OCI-LY1 (cell line): ENCODE results near the gene PAX6.

ENCODE experiments used
- H2AFZ ChIP-seq: fragments of 200-600 bp; sonication (generic), shearing (Covaris generic); 2 replicates; pipeline ENCODE4 v1.6.0; 2014; ENCODE audit warnings: antibody characterized with exemption, mild to moderate bottlenecking, low read length
- H3F3A ChIP-seq: fragments of 200-600 bp; sonication (generic), shearing (Covaris generic); 2 replicates; pipeline ENCODE4 v1.6.0; 2014; ENCODE audit warnings: mild to moderate bottlenecking, antibody characterized with exemption, low read length, moderate library complexity; ENCODE audit not compliant: insufficient read depth
- H3K27ac ChIP-seq: fragments of 200-600 bp; sonication (generic); 2 replicates; pipeline ENCODE4 v1.5.1; 2014; ENCODE audit warnings: low read length, mixed run types, mild to moderate bottlenecking, low read depth; ENCODE audit not compliant: poor library complexity, severe bottlenecking
- H3K27me3 ChIP-seq: fragments of 200-600 bp; sonication (generic); 2 replicates; pipeline ENCODE4 v1.6.0; 2014; ENCODE audit warnings: antibody characterized with exemption, mild to moderate bottlenecking, low read length, moderate library complexity; ENCODE audit not compliant: insufficient read depth
- H3K36me3 ChIP-seq: fragments of 200-600 bp; sonication (generic); 2 replicates; pipeline ENCODE4 v1.6.1; 2014; ENCODE audit warnings: mild to moderate bottlenecking, antibody characterized with exemption, low read length, moderate library complexity, mixed read lengths; ENCODE audit not compliant: insufficient read depth
- H3K4me1 ChIP-seq: fragments of 200-600 bp; sonication (generic); 2 replicates; pipeline ENCODE4 v1.5.1; 2014; ENCODE audit warnings: mild to moderate bottlenecking, low read length, moderate library complexity; ENCODE audit not compliant: insufficient read depth, severe bottlenecking
- H3K4me2 ChIP-seq: fragments of 200-600 bp; sonication (generic), shearing (Covaris generic); 2 replicates; pipeline ENCODE4 v1.6.1; 2014; ENCODE audit warnings: low read length
- H3K4me3 ChIP-seq: fragments of 200-600 bp; sonication (generic); 2 replicates; pipeline ENCODE4 v1.5.1; 2014; ENCODE audit warnings: low read length, low read depth, mild to moderate bottlenecking, mixed read lengths; ENCODE audit not compliant: poor library complexity, severe bottlenecking
- H3K79me2 ChIP-seq: fragments of 200-600 bp; shearing (Covaris generic); 2 replicates; pipeline ENCODE4 v1.6.1; 2016; ENCODE audit warnings: mixed run types, low read length, mixed read lengths; ENCODE audit not compliant: insufficient read depth
- H3K9ac ChIP-seq: fragments of 200-600 bp; sonication (generic), shearing (Covaris generic); 2 replicates; pipeline ENCODE4 v1.6.1; 2014; ENCODE audit warnings: mild to moderate bottlenecking, low read length, mixed read lengths
- H3K9me2 ChIP-seq: fragments of 200-600 bp; sonication (generic), shearing (Covaris generic); 2 replicates; pipeline ENCODE4 v1.6.1; 2014; ENCODE audit warnings: low read depth, mild to moderate bottlenecking, low read length, mixed read lengths
- H3K9me3 ChIP-seq: fragments of 200-600 bp; shearing (Covaris generic); 2 replicates; pipeline ENCODE4 v1.6.1; 2014; ENCODE audit warnings: low read length, mixed read lengths
- H4K20me1 ChIP-seq: fragments of 200-600 bp; sonication (generic), shearing (Covaris generic); 2 replicates; pipeline ENCODE4 v1.6.0; 2016; ENCODE audit warnings: mild to moderate bottlenecking, low read length; ENCODE audit not compliant: insufficient read depth
- CTCF ChIP-seq: fragments of 200-600 bp; sonication (generic), shearing (Covaris generic); IDR thresholded peaks from 2 replicates; pipeline ENCODE4 v1.5.1; 2017; ENCODE audit warnings: mild to moderate bottlenecking, antibody characterized with exemption, low read length, moderate library complexity, mixed read lengths
- EZH2 ChIP-seq: fragments of 200-600 bp; sonication (generic), shearing (Covaris generic); IDR thresholded peaks from 2 replicates; pipeline ENCODE4 v1.8.0; 2017; ENCODE audit warnings: borderline replicate concordance, mixed run types, mild to moderate bottlenecking, antibody characterized with exemption, low read length, moderate library complexity, mixed read lengths

Gene PAX6

DNA sequence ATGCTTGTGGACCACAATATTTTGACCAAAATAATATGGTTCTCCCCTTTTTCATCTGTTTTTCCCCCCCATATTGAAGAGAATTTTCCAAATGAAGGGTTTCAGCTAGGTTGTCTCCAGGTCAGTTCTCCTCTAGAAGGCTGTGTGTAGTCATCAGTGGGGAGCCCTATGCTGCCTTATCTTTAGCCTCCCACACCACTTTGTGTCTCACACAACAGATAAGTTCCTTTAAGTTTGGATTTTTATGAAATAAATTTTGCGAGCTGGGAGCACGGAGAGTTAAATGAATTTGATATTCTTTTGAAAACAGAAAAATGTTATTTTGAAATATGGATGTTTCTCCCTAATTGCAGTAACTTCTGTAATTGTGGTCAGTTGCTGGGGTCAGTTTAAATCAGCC lies 28.9 kb downstream of the PAX6 start:
- Histone ChIP-seq H3K9me2 (no peaks in the 10 kb centered on the region), H3K4me2 (no peak overlapping the region), H3K27ac (no peak overlapping the region), H4K20me1 (no peaks in the 10 kb centered on the region), H2AFZ (no peak overlapping the region), H3F3A (no peaks in the 10 kb centered on the region), H3K27me3 (no peaks in the 10 kb centered on the region), H3K9me3 (no peaks in the 10 kb centered on the region), H3K4me1 (no peaks in the 10 kb centered on the region), H3K79me2 (no peaks in the 10 kb centered on the region), H3K9ac (no peak overlapping the region), H3K4me3 (no peak overlapping the region), H3K36me3 (no peaks in the 10 kb centered on the region)
- TF ChIP-seq EZH2, result no peak
- no peak for TF ChIP-seq CTCF

- H3K9ac ChIP-seq, result no peak overlapping the region
- TF ChIP-seq EZH2 (no peak), CTCF (no peak)
- H3K36me3 ChIP-seq, result no peaks in the 10 kb centered on the region
- H3K9me2 ChIP-seq, result no peaks in the 10 kb centered on the region
- no peaks in the 10 kb centered on the region for H3F3A ChIP-seq
- H2AFZ ChIP-seq, result no peak overlapping the region
- no peak overlapping the region for H3K4me3 ChIP-seq
- no peaks in the 10 kb centered on the region for H4K20me1 ChIP-seq
- no peaks in the 10 kb centered on the region for H3K79me2 ChIP-seq
- H3K27me3 ChIP-seq, result no peaks in the 10 kb centered on the region
- no peaks in the 10 kb centered on the region for H3K4me1 ChIP-seq
- H3K4me2 ChIP-seq, result no peak overlapping the region
- no peak overlapping the region for H3K27ac ChIP-seq
- H3K9me3 ChIP-seq, result no peaks in the 10 kb centered on the region
Measured at GRCh38 chr11:31780480-31780971, 30.6 kb downstream of the PAX6 start.

- H3K4me1 ChIP-seq, result no peaks in the 10 kb centered on the region
- no peaks in the 10 kb centered on the region for H3F3A ChIP-seq
- no peak overlapping the region for H3K27ac ChIP-seq
- H2AFZ ChIP-seq, result no peak overlapping the region
- TF ChIP-seq EZH2, result no peak
- TF ChIP-seq CTCF, result no peak
- no peak overlapping the region for H3K4me2 ChIP-seq
- no peaks in the 10 kb centered on the region for H4K20me1 ChIP-seq
- no peak overlapping the region for H3K9ac ChIP-seq
- H3K27me3 ChIP-seq, result no peaks in the 10 kb centered on the region
- H3K9me2 ChIP-seq, result no peaks in the 10 kb centered on the region
- H3K36me3 ChIP-seq, result no peaks in the 10 kb centered on the region
- no peaks in the 10 kb centered on the region for H3K79me2 ChIP-seq
- H3K9me3 ChIP-seq, result no peaks in the 10 kb centered on the region
- H3K4me3 ChIP-seq, result no peak overlapping the region
Measured at GRCh38 chr11:31780078-31780477, 31.0 kb downstream of the PAX6 start.
